ENCODE measurements around the gene SLC39A1.

SLC39A1 gene

DNA sequence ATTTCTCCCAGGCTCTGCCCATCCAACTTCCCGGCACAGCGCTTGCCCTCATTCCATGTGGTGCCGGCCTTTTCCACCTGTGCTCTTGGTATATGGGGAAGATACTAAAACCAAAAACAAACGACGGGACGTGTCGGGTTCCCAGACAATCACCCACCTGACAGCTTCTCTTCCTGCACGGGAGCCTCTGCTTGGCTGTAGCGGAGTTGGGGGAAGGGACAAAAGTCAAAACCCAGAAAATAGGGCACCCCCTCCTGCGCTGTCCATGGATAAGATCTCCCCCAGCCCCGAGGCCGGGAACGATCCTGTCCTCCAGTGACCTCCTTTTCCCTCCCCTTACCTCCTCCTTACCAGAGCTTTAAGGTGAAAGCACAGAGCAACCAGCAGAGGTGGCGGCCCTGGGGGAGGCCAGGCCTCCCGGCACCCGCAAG is 13.5 kb upstream of the SLC39A1 start:
- FAIRE-seq, result no peak

DNA sequence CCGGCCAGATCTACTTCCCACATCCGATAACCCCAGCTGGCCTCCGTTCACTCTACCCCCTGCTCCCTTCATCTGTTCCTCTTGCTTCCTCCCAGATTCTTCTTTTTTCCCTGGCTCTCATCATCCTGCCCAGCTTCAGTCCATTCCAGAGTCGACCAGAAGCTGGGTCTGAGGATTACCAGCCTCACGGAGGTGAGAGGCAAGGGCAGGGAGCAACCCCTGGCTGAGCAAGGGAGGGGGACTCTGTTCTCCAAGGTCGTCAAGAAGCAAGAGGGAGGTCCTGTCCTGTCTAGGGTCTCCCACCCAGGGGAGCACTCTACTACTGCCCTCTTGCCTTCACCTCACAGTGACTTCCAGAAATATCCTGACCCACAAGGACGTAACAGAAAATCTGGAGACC is 10.2 kb upstream of the SLC39A1 start:
- no peak for FAIRE-seq

DNA sequence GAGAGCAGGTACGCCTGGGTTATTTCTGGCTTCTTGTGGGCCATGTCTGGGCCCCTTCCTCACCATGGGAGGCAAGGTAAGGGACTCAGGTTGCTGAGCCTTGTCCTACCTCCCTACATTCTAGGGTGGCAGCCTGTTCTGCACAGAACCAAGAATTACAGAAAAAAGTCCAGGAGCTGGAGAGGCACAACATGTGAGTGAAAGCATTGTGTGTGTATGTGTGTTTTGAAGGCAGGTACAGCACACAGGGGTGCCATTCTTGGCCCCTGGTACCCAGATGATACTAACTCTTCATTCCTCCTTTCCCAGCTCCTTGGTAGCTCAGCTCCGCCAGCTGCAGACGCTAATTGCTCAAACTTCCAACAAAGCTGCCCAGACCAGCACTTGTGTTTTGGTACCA is 9.7 kb upstream of the SLC39A1 start:
- no peak for FAIRE-seq

DNA sequence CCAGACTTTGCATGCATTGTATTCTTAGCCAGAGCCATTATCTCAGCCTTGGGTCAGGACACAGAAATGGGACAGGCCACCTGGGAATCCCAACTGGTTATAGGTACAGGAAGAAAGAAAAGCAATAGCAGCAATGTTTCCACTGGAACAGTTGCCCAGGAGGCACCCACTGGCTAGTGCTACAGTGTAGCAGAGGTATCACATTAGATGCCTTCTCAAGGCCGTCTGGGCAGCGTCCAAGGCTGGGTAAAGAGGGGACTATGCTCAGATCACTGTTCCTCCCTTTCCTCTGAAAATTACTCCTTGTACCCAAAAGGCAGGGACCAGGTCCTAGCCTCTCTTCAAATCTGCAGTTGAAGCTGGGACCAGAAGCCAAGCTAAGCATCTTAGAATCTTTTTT is 7.0 kb upstream of the SLC39A1 start:
- FAIRE-seq, result no peak

DNA sequence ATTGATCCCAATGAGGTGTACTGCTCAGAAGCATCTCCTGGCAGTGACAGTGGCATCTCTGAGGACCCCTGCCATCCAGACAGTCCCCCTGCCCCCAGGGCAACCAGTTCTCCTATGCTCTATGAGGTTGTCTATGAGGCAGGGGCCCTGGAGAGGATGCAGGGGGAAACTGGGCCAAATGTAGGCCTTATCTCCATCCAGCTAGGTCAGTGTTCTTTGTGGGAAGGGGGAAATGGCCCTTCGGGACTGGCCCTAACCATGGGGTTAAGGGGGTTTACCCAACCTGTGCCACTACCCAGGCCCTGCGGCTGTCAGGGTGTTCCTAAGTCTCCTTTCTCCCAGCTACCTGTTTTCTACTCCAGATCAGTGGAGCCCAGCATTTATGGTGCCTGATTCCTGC is 5.6 kb upstream of the SLC39A1 start:
- no peak for FAIRE-seq

DNA sequence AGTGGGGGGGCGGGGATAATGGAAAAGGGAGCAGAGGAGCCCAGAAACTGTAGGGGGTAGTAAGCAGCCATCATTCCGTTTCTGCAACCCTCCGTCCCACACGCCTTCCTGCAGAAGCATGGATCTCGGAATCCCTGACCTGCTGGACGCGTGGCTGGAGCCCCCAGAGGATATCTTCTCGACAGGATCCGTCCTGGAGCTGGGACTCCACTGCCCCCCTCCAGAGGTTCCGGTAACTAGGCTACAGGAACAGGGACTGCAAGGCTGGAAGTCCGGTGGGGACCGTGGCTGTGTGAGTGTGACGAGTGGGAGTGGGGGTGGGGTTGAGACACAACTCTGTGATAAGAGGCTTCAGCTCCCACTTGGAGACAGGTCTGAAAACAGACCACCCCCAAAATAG is 5.1 kb upstream of the SLC39A1 start:
- no peak for FAIRE-seq

DNA sequence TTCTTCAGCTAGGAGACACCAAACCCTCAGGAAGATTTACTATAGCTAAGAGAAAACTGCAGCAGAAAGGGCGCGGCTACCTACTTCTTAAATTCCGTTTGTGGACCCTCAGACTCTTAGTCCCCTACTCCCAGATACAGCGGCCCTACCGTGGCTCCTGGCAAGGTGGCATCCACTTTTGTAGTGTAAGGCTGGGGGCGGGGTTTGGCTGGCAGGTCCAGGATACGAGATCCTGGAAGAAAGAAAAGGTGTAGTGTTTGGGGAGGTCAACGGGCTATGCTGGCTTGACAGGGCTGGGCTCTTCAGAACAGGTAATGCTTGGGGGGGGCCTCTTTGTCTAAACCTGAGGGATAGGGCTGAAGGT is 4.6 kb upstream of the SLC39A1 start:
- FAIRE-seq, result no peak

DNA sequence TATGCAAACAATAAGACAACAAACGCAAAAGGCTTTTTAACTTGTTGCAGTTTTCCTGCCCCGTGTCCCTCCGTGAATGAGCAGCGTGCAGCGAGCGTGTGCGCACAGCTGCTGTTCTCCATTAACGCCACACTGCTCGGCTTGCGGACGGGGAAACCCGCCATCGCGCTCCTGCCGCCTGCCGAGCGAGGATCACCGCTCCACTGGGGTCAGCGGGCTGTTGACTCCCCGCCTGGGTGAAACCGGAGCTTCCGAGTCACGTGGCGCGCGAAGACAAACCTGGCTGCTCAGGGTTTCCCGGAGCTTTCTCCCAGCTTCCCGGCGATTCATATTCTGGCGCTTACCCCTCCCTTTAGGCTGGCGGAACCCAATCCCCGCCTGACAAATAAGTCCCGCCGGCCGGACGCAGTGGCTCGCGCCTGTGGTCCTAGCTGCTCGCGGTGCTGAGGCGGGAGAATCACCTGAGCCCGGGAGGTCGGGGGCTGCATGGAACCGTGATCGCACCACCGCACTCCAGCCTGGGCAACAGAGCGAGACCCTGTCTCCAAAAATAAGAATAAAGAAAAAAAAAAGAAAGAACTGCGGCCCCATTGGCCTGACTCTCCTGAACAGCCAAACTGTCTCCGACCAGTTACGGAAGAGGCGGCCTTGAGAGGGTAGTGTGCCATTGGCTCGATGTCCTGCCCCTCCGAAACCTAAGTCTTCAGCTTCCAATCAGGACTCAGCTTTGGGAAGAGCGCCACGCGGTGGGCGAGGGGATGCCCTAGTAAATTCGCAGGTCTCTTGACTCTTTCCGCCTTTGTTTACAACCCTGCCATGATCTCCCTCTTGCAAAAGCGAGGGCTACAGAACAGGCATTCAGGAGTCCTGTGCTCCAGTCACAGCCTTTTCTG is 4.0 kb upstream of the SLC39A1 start, which contains the start of gene CREB3L4:
CREB3L4 (plus strand) TSS at position 796 of the 893 bp plus-strand sequence. CDS start 624 bp downstream, outside the sequence.
- FAIRE-seq, result no peak

DNA sequence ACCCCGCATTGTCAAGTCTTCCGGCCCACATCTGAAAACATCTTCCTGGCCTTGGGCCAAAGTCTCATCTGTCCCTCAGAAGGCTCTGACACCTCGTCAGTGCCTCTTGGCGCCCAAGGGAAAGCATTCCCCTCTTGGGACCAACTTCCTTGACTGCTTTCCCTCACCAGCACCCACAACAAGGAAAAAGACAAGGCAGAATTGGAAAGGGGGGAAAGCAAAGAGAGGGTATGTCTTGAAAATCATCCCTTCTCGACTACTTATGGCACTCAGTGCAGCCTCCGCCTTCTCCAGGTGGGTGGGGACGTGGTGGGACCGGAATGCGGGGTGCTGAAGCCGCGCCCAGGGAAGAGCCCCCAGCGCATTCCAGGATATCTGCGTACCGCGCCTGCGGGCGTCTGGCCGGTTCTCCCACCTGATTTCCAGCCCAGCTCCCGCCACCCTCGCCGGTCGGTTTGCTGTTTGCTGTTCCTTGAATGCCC is 554 bp upstream of the SLC39A1 start:
- no peak for FAIRE-seq

DNA sequence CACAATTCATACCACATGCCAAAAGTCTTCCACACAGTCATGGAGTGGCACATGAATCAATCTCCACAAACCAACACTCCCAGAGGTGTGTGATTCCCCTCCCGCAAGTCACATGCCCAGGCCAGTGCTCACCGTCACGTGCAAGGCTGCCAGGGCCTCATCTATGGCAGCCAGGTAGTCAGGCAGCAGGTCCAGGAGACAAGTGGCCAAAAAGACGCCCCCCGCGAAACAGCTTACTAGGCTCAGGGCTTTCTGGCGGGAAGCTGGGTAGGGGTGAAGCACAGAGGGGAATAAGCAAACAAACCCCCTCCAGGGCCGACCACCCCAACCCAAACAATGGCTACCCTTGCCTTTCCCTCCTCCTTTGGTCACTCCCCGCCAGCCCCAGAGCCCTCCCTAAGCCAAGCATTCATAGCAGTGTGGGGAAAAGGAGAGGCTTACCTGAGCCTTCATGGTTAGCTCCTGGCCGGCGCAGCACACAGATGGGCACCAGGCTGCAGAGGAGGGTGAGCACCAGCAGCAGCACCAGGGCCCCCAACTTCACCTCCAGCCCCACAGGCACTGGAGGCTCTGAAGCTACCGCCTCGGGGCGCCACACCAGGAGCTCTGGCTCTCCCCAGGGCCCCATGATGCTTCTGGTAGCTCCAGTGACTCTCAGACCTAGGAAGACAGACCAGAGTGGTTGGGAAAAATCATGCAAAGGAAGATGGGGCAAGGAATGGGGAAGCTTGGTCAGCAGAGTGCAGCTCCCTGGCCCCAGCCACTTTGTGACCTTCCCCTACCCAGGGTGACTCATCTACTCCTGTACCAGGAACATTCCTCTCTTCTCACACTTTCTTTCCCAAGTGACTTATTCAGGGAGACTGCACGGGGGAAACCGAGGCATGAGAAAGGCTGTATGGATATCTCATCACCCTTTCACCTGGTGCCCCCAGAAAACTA is 978 bp downstream of the SLC39A1 start:
- FAIRE-seq, result no peak

DNA sequence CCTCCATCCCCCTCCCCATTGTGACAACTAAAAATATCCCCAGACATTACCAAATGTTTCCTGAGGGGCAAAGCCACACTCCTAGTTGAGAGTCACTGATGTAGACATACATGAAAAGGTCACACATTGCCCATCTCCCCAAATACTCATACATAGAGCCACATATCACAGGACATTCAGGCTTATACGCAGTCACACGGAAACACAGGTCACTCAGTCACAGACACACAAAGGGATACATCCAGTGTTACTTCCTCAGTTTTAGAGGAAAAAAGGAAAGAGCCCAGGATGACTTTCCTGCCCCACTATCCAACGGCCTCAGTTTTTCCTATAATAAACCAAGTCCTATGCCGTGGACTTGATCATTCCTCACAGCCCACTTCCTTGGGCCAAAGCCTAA is 1.9 kb downstream of the SLC39A1 start:
- FAIRE-seq, result no peak

DNA sequence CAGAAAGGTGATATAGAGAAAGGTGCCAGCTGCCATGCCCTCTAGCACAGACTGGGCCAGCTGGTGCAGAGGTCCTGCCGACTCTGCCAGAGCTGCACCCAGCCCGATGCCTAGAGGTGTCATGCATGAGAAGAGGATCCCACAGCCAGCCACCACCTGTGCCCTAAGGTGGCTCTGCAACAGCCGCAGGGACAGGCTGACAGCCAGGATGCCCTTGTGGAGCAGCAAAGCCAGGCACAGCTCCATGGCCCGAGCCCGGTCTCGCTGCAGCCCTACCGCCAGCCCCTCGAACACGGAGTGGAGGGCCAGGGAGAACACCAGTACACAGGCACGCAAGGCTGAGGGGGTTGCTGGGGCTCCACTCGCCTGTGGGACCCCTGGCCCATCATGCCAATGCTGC is 3.1 kb downstream of the SLC39A1 start:
- no peak for FAIRE-seq

DNA sequence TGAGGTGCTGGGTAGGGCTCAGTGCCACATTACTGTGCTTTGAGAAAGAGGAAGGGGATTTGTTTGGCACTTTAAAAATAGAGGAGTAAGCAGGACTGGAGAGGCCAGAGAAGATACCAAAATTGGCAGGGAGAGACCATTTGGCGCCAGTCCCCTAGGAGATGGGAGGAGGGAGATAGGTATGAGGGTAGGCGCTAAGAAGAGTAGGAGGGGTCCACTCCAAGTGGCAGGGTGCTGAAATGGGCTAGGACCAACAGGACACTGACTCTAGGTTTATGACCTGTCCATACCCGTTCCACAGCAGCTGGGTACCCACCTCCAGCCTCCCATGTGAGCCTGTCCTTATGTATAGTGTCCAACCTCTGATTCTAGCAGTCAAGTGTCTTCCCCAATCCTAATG is 3.9 kb downstream of the SLC39A1 start:
- FAIRE-seq, result no peak

DNA sequence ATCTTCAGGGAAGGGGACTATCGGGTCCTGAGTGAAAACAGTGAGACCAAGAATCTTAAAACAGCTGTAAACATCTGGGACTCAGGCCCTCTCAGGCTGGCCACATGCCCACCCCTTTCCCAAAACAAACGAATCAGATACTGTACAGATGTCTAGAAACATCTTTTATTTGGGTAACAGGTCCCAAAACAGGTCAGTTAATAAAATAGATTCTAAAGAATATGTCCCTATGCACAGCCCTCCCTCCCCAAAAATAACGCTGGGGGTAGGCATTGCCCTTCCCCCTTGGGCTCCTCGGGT is 4.4 kb downstream of the SLC39A1 start:
- FAIRE-seq, result no peak

DNA sequence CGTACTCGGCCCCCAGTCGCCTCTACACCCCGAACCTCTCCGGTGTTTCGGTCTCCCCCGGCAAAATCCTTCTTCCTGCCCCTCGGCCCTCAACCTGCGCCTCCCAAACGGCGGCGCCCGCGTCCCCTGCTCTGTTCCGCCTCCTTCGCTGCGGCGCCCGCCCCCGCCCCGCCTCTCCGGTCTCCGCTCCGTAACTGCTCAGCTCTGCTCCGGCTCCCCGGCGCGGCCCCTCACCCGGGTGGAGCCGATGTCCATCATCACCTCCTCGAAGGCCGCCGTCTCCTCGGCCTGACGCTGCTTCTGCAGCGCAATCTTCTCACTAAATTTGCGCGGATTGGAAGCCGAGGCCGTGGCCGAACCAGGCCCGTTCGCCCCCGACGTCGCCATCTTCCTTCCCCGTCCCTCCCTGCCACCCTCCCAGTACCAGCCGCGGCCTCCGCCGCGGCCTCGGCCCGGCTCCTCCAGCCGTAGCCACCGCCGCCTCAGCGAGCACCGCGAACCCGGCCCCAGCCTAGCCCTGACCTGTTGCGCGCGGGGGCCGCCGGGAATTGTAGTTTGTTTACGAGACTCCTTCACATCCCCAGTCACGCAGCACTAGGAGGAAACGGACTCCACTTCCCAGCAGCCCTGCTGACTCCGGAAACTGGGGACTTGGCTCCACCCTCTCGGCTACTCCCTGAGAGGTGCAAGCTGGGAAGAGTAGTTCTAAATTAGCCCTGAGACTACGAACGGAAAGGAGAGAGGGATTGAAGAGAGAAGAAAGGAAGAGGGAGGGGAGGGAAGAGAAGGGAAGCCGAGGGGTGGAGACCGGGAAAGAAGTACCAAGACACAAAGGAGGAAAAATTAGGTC is 5.0 kb downstream of the SLC39A1 start, which contains the start of gene CRTC2:
CRTC2 (minus strand) TSS at position 502 of the 850 bp plus-strand sequence; CDS start at position 387, 115 bp downstream.
- FAIRE-seq, result no peak

DNA sequence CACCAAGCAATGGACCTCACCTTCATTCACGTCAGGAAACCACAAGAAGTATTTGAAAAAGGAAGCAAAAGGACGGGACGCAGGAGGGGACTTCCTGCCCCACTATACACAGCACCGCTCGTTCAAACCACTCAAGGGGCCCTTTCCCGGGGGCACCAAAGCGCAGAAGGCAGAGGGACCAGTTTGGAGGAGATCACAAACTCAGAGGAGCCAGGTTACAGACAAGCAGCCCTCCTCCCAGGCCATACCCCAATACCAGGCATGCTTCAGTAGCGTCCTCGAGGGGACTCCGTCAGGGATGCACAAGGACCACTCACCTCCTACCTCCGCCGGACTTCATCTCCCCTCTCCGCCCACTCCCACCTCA is 5.6 kb downstream of the SLC39A1 start:
- FAIRE-seq, result no peak

DNA sequence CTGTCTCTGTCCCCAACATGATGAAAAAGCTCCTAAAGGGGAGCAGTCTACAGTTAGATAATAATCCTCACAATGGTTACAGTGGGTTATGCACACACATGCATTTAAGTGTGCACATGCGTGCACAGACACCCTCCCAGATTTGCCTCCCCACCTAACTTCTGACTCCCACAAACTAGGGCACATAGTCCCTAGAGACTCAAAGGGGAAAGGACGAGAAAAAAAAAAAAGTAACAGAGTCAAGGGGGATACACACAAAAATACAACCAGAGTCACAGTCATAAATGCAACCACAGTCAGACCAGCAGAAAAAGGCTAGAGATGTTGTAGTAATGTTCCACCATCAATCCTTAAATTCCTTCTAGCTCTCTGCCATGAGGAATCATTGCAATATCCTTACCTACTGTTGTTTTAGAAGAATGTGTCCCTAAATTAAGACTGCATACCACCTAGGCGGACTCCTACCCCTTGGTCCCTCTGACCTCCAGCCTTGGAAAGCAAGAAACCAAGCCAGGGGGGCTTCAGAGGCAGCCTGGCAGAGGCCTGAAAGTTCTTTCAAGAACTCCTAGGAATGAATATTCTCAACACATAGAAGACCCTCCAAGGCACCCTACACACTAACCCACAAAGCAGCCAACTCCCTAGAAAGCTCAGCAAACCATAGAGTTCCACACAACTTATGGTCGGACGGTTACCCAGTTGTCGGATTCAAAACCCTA is 6.2 kb downstream of the SLC39A1 start:
- FAIRE-seq, result no peak

DNA sequence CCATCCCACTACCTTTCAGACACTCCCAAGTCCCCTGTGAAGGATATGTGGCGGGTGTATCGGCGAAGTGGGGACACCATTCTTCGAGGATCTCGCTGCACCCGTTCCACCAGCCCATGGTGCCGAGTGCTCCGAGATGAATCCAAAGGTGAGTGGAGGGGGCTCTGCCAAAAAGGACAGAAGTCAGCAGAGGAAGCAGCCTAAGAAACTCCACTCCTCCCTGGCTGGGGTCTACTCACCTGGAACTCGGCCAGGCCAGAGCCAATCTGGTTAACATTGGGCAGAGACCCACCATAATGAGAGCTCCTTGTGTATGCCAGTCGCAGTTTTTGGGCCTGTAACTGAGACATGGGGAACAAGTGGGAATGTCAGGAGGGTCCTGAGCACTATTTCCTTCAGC is 8.5 kb downstream of the SLC39A1 start:
- no peak for FAIRE-seq

DNA sequence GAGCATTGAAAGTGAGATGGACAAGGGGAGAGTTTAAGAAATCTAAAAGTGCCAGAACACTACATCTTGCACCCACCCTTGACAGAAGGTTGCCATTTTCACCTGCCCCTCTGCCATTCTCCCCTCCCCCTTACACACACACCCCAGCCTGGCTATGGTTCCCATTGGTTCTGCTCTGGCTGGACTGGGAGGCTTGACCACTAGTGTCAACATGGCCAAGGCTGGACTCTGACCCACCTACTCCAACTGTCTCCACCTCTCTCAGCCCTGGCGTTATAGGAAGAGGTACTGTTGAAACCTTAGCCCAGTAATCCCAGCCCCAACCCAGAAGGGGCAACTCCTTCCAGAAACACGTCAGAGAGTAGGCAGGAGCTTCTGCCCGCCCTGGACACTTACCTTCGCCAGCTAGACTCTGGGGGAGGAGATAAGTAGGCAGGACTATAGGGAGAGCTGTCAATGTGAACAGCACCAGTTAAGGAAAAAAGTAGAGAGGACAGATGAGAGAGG is 9.4 kb downstream of the SLC39A1 start:
- FAIRE-seq, result no peak

DNA sequence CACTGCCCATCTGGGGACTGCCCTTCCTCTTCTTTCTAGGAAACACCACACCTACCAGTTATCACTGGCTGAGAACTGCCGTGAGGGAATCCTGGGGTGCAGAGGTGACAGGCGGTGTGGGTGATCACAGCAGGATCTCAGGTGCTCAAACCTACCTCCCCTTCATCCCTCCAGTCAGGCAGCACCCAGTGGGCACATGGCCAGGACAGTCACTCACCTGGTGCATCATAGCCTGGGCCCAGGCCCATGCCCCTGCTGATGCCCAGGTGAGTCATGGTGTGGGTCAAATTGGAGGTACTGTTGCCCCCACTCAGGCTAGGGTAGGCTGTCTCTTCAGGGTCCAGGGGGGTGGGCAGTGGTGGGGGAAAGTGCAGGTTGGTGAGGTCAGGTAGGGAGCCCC is 11.5 kb downstream of the SLC39A1 start:
- FAIRE-seq, result no peak

DNA sequence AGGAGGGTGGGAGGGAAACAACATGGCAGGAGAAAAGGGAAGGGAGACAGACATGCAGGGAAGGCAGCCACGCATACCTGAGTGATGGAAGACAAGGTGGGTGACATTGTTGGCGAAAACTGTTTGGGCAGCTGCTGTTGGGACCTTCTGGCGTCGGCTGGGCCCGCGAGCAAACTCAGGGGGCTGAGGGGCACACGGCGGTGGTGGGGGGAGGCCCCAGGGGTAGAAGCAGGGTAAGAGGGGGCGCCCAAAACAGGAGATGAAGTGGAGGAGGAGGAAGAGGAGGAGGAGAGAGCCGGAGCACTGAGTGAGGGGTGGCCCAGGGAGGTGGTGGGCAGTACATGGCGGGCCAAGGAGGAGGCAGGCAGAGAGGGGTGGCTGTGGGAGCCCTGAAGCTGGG is 12.2 kb downstream of the SLC39A1 start:
- FAIRE-seq, result no peak

Measured in colon (tissue), 2 donors.